ENCODE measurements around the gene TBC1D22A.

The TBC1D22A gene

GRCh38 chr22:46858181-46858771 is 95.8 kb downstream of the TBC1D22A start:
- no peak for DNase-seq (ENCODE audit: low read depth, low spot score)

DNA sequence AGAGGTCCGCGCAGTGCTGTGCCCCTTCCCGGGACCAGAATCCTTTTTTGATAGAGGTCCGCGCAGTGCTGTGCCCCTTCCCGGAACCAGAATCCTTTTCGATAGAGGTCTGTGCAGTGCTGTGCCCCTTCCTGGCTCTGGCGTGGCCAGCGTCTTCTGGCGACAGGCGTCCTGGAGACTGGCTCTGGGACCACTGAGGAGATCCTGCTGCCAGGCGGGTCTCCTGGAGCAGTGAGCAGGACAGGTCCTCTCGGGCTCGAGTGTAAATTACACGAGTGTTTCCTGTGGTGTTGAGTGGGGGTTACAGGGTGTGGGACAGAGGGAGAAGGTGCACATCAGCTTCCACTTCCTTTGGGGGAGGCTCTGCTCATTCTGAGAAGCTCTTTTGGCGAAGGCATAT is 98.1 kb downstream of the TBC1D22A start:
- DNase-seq (ENCODE audit: low read depth, low spot score): no peak

- DNase-seq (ENCODE audit: low read depth, low spot score): no peak
Observed at GRCh38 chr22:46861468-46862367, 99.3 kb downstream of the TBC1D22A start.

DNA sequence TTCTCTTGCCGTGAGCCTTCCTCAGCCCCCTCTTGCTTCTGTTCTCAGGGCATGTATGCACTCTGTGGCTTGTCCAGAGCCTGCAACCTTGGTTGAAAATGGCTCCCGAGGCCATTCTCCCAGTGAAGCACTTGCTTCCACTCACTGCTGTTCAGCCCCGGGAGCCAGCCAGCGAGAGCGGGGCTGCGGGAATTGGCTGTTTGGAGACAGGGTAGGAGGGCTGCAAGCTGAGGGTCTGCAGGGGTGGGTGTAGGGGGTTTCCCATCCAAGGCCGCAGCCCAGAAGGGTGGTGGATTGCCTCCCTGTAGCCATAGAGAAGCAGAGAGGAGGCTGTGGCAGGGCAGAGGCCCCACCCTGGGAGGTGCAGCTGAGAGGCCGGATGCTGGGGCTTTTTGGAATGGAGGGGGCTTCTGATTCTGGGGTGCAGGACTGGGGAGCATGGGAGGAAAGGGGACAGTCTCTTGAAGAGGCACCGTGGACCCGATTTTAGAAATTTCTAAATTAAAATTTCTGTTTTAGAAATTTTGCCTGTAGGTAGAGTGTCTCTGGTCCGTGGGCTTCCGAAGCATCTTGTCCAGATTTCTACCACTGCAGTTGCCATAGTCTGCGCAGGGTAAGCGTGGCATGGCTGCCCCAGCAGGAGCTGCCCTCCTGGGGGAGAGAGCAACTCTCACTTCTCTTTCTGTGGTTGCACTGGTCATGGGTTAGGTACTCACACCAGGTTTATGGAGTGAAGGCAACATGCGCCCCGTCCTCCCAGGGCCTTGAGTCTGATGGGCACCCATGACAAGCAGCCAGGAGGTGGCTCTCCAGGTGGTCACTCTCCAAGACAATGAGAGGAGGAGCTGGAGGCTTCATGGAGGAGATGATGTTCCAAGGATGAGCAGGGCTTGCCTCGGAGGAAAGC is 100.2 kb downstream of the TBC1D22A start:
- DNase-seq (ENCODE audit: low read depth, low spot score): no peak

GRCh38 chr22:46863794-46864193 is 101.3 kb downstream of the TBC1D22A start:
- DNase-seq (ENCODE audit: low read depth, low spot score): no peak

DNA sequence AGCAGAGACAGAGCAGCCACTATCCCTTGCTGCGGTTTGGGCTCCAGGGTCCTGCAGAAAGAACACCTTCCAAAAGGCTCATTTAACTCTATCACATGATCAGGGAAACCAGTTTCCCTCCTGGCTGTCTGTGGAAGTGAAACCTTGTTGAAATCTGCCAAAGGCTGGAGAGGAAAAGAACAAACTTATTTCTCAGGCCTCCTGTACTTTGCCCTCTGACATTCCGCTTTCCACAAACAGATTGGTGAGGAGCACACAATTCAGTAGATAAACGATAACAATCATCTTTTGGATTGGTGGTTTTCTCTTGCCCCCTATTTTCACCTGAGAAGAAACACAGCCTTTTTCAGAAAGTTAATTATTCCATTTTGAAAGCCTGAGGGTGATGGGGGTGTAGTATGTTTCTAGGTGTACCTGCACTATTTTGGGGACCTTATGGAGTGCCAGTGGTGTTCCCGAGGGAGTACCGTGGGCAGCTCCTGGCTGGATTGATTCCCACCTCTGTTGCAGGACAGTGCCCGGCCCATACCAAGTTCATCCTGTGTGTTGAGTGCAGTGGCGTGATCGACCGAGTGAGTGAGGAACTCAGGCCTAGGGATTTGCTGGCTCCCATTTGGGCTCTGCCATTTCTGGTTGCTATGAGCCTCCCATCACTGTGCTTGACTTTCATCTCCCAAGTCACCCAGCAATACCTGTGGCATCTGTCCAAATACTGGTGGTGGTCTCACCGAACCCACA is 102.0 kb downstream of the TBC1D22A start:
- DNase-seq (ENCODE audit: low read depth, low spot score): no peak

- no peak for DNase-seq (ENCODE audit: low read depth, low spot score)
Observed at GRCh38 chr22:46865052-46865434, 102.6 kb downstream of the TBC1D22A start.

- no peak for DNase-seq (ENCODE audit: low read depth, low spot score)
Observed at GRCh38 chr22:46865642-46866041, 103.2 kb downstream of the TBC1D22A start.

GRCh38 chr22:46866591-46866990 is 104.1 kb downstream of the TBC1D22A start:
- DNase-seq (ENCODE audit: low read depth, low spot score): no peak

DNA sequence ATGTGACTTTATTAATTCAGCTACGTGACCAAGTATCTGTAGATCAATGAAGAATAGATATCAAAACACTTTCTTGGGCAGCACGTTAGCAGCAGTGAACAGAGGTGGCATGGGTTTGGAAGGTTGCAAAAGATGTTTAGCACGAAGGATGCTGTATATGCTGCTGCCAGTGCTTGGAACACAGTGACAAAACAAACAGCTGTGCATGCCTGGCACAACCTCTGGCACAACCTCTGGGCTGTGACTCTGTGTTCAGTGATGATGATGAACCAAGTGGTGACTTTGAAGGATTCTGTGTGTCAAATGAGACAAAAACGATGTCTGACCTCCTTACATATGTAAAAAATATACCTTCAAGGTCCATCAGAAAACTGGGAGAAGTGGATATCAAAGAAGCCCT is 104.7 kb downstream of the TBC1D22A start:
- DNase-seq (ENCODE audit: low read depth, low spot score): no peak

DNA sequence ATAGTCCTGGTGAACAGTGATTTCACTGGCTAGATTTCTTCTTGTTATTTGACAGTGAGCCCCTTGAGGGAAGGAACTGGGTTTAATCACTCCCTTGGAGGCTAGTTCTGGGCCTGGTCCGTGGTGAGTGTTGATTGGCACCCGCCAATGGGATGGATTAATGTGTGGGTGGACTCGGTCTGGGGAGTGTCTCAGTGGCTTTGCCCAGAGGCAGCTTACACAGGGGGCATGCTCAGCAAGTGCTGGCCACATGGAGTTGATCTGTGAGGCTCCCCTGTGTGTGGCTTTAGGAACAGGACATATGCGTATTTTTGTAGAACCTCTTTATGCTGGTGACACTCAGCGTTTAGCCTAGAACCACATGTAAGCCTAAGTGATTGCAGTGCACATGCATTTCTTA is 106.9 kb downstream of the TBC1D22A start:
- no peak for DNase-seq (ENCODE audit: low read depth, low spot score)

GRCh38 chr22:46869831-46870441 is 107.5 kb downstream of the TBC1D22A start:
- no peak for DNase-seq (ENCODE audit: low read depth, low spot score)

DNA sequence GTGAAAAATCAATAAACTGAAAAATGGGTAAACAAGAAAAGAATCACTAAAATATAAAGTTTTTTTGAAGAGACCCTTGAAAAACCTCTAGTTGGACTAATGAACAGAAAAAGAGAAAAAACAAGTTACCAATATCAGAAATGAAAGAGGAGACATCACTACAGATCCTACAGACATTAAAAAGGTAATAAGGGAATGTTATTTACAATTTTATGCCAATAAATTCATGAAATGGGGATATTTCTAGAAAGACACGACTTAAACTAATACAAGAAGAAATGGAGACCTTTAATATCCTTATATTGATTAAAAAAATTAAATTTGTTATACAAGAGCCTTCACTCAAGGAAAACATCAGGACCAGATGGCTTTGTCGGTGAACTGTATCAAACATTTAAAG is 109.4 kb downstream of the TBC1D22A start:
- no peak for DNase-seq (ENCODE audit: low read depth, low spot score)

GRCh38 chr22:46875089-46875488 is 112.6 kb downstream of the TBC1D22A start:
- no peak for DNase-seq (ENCODE audit: low read depth, low spot score)

- no peak for DNase-seq (ENCODE audit: low read depth, low spot score)
Observed at GRCh38 chr22:46876357-46876934, 114.0 kb downstream of the TBC1D22A start.

GRCh38 chr22:46878191-46878948 is 115.9 kb downstream of the TBC1D22A start:
- DNase-seq (ENCODE audit: low read depth, low spot score): no peak

GRCh38 chr22:46879083-46879482 is 116.6 kb downstream of the TBC1D22A start:
- no peak for DNase-seq (ENCODE audit: low read depth, low spot score)

- DNase-seq (ENCODE audit: low read depth, low spot score): no peak
Observed at GRCh38 chr22:46881373-46882118, 119.1 kb downstream of the TBC1D22A start.
